PFSK-1 (cell line): ENCODE measurements around the gene SLC36A2.

Experiments
- POLR2AphosphoS5 ChIP-seq: IDR thresholded peaks from 2 replicates; pipeline ENCODE4 v1.6.1; 2012; ENCODE audit warnings: low read depth, mild to moderate bottlenecking, control low read depth, low read length, moderate library complexity
- REST ChIP-seq, 2 experiments: IDR thresholded peaks; 2 replicates each; pipeline versions ENCODE4 v1.6.1 to v1.8.0; 2011 to 2012; ENCODE audit warnings: low read depth in 2 of 2, low read length in 2 of 2, control low read depth in 1 of 2, inconsistent platforms in 1 of 2, mild to moderate bottlenecking in 1 of 2, moderate library complexity in 1 of 2; ENCODE audit not compliant: insufficient read depth in 1 of 2
- SIN3A ChIP-seq: IDR thresholded peaks from 2 replicates; pipeline ENCODE4 v1.6.1; 2012; ENCODE audit warnings: mild to moderate bottlenecking, low read length, moderate library complexity, borderline replicate concordance; ENCODE audit not compliant: insufficient read depth
- TAF1 ChIP-seq: IDR thresholded peaks from 2 replicates; pipeline ENCODE4 v1.6.1; 2012; ENCODE audit warnings: low read length, control low read depth, borderline replicate concordance; ENCODE audit not compliant: insufficient read depth

- TF ChIP-seq REST (IDR thresholded peaks at IDR 0.05; ENCODE audit: insufficient read depth in 1 of 2, low read depth in 2 of 2, low read length in 2 of 2) (no peak), POLR2AphosphoS5 (no peak), TAF1 (no peak), SIN3A (no peak)
Measured at GRCh38 chr5:151274666-151275065, 72.7 kb downstream of the SLC36A2 start.
